ENCODE data around the gene CCDC85C. TPM values are rescaled to one million over a fixed set of nuclear protein-coding genes. Genes with fewer than 3 reads are reported as not detected.

The CCDC85C gene
- total and polyA plus RNA-seq, 9 donors = 2.1 to 28.4 (median 13.1) TPM

- Histone ChIP-seq H3K27ac (no peak overlapping the region), H3K27me3 (no peaks in the 10 kb centered on the region), H3K36me3 (no peaks in the 10 kb centered on the region), H3K4me3 (no peak overlapping the region), H3K4me1 (ENCODE audit: insufficient read depth) (no peaks in the 10 kb centered on the region), H3K9me3 (no peaks in the 10 kb centered on the region)
- intact Hi-C loops (cut with DNase I) = no loop called here
- 85 to 93% (median 87%) methylated on average over 5 of the region's 5 CpGs for WGBS, 3 donors
- no peak for TF ChIP-seq CTCF (IDR thresholded peaks at IDR 0.05)
- TF ChIP-seq POLR2A (IDR thresholded peaks at IDR 0.05) = no peak
- no peak for TF ChIP-seq EP300 (IDR thresholded peaks at IDR 0.05)
- no peak for DNase-seq
These were observed 32.5 kb upstream of the CCDC85C start for GRCh38 chr14:99636487-99636886.

GRCh38 chr14:99635116-99635515 lies 31.1 kb upstream of the CCDC85C start:
- no peak for DNase-seq
- Histone ChIP-seq H3K27ac (no peak overlapping the region), H3K27me3 (no peaks in the 10 kb centered on the region), H3K9me3 (no peaks in the 10 kb centered on the region), H3K4me3 (no peak overlapping the region), H3K36me3 (no peaks in the 10 kb centered on the region), H3K4me1 (ENCODE audit: insufficient read depth) (no peaks in the 10 kb centered on the region)
- intact Hi-C loops (cut with DNase I) = no loop called here
- no peak for TF ChIP-seq EP300 (IDR thresholded peaks at IDR 0.05)
- TF ChIP-seq CTCF (IDR thresholded peaks at IDR 0.05) = no peak
- TF ChIP-seq POLR2A (IDR thresholded peaks at IDR 0.05) = no peak
- WGBS, 3 donors = 84 to 86% (median 84%) methylated on average over 8 of the region's 8 CpGs

GRCh38 chr14:99634443-99634842 lies 30.4 kb upstream of the CCDC85C start:
- intact Hi-C loops (cut with DNase I) = no loop called here
- H3K27ac ChIP-seq = no peak overlapping the region
- WGBS, 3 donors = 33 to 57% (median 49%) methylated on average over 10 of the region's 10 CpGs

GRCh38 chr14:99633918-99634317 lies 29.9 kb upstream of the CCDC85C start:
- Histone ChIP-seq H3K9me3 (no peaks in the 10 kb centered on the region), H3K27ac (no peak overlapping the region), H3K36me3 (no peaks in the 10 kb centered on the region), H3K27me3 (no peaks in the 10 kb centered on the region), H3K4me1 (ENCODE audit: insufficient read depth) (peaks cover 1% of the 10 kb centered on the region), H3K4me3 (no peak overlapping the region)
- WGBS, 3 donors = 82 to 87% (median 83%) methylated on average over 10 of the region's 10 CpGs
- intact Hi-C loops (cut with DNase I) = no loop called here
- TF ChIP-seq CTCF (IDR thresholded peaks at IDR 0.05) = no peak
- no peak for TF ChIP-seq POLR2A (IDR thresholded peaks at IDR 0.05)
- TF ChIP-seq EP300 (IDR thresholded peaks at IDR 0.05) = no peak
- no peak for DNase-seq

More at GRCh38 chr14:99634443-99634842, 30.4 kb upstream of the CCDC85C start:
- Histone ChIP-seq H3K4me3 (no peak overlapping the region), H3K27me3 (no peaks in the 10 kb centered on the region), H3K9me3 (no peaks in the 10 kb centered on the region), H3K36me3 (no peaks in the 10 kb centered on the region), H3K4me1 (ENCODE audit: insufficient read depth) (no peaks in the 10 kb centered on the region)
- TF ChIP-seq EP300 (IDR thresholded peaks at IDR 0.05) = no peak
- no peak for TF ChIP-seq POLR2A (IDR thresholded peaks at IDR 0.05)
- no peak for TF ChIP-seq CTCF (IDR thresholded peaks at IDR 0.05)
- DNase-seq = no peak

Data from ovary (tissue), 9 donors.